ENCODE measurements around the gene UMODL1. TPM values are rescaled to one million over a fixed set of nuclear protein-coding genes. Genes with fewer than 3 reads are reported as not detected.
A peak's percentile ranks its signal among the peaks of the same experiment; 100 is the strongest.

UMODL1 gene, protein sequence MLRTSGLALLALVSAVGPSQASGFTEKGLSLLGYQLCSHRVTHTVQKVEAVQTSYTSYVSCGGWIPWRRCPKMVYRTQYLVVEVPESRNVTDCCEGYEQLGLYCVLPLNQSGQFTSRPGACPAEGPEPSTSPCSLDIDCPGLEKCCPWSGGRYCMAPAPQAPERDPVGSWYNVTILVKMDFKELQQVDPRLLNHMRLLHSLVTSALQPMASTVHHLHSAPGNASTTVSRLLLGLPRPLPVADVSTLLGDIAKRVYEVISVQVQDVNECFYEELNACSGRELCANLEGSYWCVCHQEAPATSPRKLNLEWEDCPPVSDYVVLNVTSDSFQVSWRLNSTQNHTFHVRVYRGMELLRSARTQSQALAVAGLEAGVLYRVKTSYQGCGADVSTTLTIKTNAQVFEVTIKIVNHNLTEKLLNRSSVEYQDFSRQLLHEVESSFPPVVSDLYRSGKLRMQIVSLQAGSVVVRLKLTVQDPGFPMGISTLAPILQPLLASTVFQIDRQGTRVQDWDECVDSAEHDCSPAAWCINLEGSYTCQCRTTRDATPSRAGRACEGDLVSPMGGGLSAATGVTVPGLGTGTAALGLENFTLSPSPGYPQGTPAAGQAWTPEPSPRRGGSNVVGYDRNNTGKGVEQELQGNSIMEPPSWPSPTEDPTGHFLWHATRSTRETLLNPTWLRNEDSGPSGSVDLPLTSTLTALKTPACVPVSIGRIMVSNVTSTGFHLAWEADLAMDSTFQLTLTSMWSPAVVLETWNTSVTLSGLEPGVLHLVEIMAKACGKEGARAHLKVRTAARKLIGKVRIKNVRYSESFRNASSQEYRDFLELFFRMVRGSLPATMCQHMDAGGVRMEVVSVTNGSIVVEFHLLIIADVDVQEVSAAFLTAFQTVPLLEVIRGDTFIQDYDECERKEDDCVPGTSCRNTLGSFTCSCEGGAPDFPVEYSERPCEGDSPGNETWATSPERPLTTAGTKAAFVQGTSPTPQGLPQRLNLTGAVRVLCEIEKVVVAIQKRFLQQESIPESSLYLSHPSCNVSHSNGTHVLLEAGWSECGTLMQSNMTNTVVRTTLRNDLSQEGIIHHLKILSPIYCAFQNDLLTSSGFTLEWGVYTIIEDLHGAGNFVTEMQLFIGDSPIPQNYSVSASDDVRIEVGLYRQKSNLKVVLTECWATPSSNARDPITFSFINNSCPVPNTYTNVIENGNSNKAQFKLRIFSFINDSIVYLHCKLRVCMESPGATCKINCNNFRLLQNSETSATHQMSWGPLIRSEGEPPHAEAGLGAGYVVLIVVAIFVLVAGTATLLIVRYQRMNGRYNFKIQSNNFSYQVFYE
- total RNA-seq (2014; rRNA removed; shearing (Covaris generic)) (6.6 and 12.3 TPM in 2 replicates), total RNA-seq (2022) (7.4 and 10.0 TPM in 2 replicates), Bru-seq, nascent RNA (percentile 46 among the genes with signal in this experiment), BruChase-seq, experiment 1, labeled RNA remaining after a 6-hour chase (percentile 49 among the genes with signal in this experiment), BruChase-seq, experiment 2, labeled RNA remaining after a 2-hour chase (percentile 51 among the genes with signal in this experiment)
- long read RNA-seq, partial matches to known transcripts, result 9 of 24 reads
- long read RNA-seq, other reads (novel, unspliced or antisense), result 15 of 24 reads

- BruUV-seq (replicated peaks), result no TSS peak
- H2AFZ ChIP-seq (ENCODE audit: low read length), result no peak within 1 kb of the TSS
- peaks cover 51% of the 10 kb centered on the region for H3K4me1 ChIP-seq (ENCODE audit: insufficient read depth, low read length, poor library complexity, severe bottlenecking)
- H3K9me2 ChIP-seq (ENCODE audit: insufficient read depth, low read length), result no peaks in the 10 kb centered on the region
- no peak for TF ChIP-seq EZH2phosphoT487 (IDR thresholded peaks at IDR 0.05; ENCODE audit: borderline replicate concordance, low read depth, low read length)
- TF ChIP-seq CTCF (conservative IDR thresholded peaks at IDR 0.05; ENCODE audit: low read length), result no peak
- no peaks in the 10 kb centered on the region for H3K79me2 ChIP-seq (ENCODE audit: insufficient read depth, low read depth, low read length)
- H3K4me3 ChIP-seq (ENCODE audit: low read depth, low read length, poor library complexity, severe bottlenecking), result no peak within 1 kb of the TSS
- no peaks in the 10 kb centered on the region for H3K9me3 ChIP-seq (ENCODE audit: low read length)
- no peaks in the 10 kb centered on the region for H4K20me1 ChIP-seq (ENCODE audit: insufficient read depth, low read length)
- DNase-seq (ENCODE audit: low spot score), result no peak
- ChIA-PET POLR2A (interaction anchor here (0.6 kb wide), 1 partner anchor 459 kb away, joined by 3 read pairs; no protein-coding TSS in a partner anchor), CTCF (ENCODE audit: unreplicated experiment) (interaction anchor here (0.9 kb wide), 1 partner anchor 37 kb away, joined by 5 read pairs; no protein-coding TSS in a partner anchor)
- H3K36me3 ChIP-seq (ENCODE audit: insufficient read depth, low read length), result no peaks in the 10 kb centered on the region
- no peak within 1 kb of the TSS for H3K4me2 ChIP-seq (ENCODE audit: low read length)
- H3K27ac ChIP-seq (ENCODE audit: low read depth, low read length, poor library complexity, severe bottlenecking), result no peak within 1 kb of the TSS
- intact Hi-C loops (cut with micrococcal nuclease; ENCODE audit: unreplicated experiment), result no loop called here
Observed at GRCh38 chr21:42071146-42071737, at the start of gene UMODL1. TSS of gene UMODL1 (plus strand) at chr21:42071317. CDS start at chr21:42071317, 0 bp downstream.

DNA sequence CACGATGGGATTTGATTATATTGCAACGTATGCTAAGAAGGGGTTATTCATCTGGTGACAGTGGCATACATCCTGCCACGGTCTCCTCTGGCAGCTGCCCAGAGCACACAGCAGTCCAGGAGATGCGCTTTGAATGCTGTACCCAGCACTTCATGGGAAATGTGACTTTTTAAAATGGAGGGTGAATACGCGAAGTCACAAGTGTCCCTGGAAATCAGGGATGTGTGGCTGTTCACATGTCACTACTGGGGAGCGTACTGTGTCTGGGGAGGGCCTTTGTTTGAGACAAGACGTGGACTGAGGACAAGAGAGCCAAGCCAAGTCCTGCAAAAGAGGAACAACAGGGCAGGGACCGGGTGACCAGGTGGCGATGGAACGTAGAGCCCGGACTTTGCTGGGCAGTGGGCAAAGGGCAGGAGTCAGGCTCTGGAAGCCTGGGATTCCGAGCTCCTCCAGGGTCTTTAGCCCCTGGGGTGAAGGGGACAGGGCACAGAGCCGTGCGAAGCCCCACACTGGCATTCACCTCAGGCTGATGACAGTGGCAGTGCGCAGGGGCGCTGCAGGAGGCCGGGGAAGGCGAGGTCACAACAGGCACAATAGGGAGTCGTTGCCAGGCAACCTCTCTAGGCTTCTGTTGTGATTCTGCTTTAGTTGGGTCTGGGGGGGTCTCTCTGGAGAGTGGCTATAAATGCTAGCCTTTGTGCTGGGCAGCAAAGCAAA lies 49.6 kb upstream of the UMODL1 start:
- Histone ChIP-seq H3K27ac (ENCODE audit: low read depth, low read length, poor library complexity, severe bottlenecking) (no peak overlapping the region), H3K9me3 (ENCODE audit: low read length) (no peaks in the 10 kb centered on the region), H2AFZ (ENCODE audit: low read length) (no peak overlapping the region), H4K20me1 (ENCODE audit: insufficient read depth, low read length) (no peaks in the 10 kb centered on the region), H3K4me2 (ENCODE audit: low read length) (no peak overlapping the region), H3K36me3 (ENCODE audit: insufficient read depth, low read length) (no peaks in the 10 kb centered on the region), H3K4me3 (ENCODE audit: low read depth, low read length, poor library complexity, severe bottlenecking) (no peak overlapping the region), H3K9me2 (ENCODE audit: insufficient read depth, low read length) (no peaks in the 10 kb centered on the region), H3K4me1 (ENCODE audit: insufficient read depth, low read length, poor library complexity, severe bottlenecking) (peaks cover 10% of the 10 kb centered on the region), H3K79me2 (ENCODE audit: insufficient read depth, low read depth, low read length) (no peaks in the 10 kb centered on the region)
- POLR2A ChIA-PET, result no interaction called here
- CTCF ChIA-PET (ENCODE audit: unreplicated experiment), result no interaction called here
- TF ChIP-seq EZH2phosphoT487 (IDR thresholded peaks at IDR 0.05; ENCODE audit: borderline replicate concordance, low read depth, low read length) (no peak), CTCF (conservative IDR thresholded peaks at IDR 0.05; ENCODE audit: low read length) (no peak)
- no TSS peak for BruUV-seq (replicated peaks)
- DNase-seq (ENCODE audit: low spot score), result no peak
- intact Hi-C loops (cut with micrococcal nuclease; ENCODE audit: unreplicated experiment), result no loop called here

All from OCI-LY7 (cell line).